Renal pelvis (tissue), 4 donors: ENCODE data around the gene BNIP3. TPM values are rescaled to one million over a fixed set of nuclear protein-coding genes. Genes with fewer than 3 reads are reported as not detected.
"Not testable (repeated sequence)": the region's sequence is repeated elsewhere in the genome, so short reads cannot be mapped to it uniquely, and the experiment has no call there.

Source experiments
- DNase-seq: peaks from one replicate; pipeline ENCODE4 v3.0.0-alpha.2; 2013
- polyA plus RNA-seq, 3 donors: library from polyadenylated mRNA; unstranded; fragments of 120-200 nt; gene quantifications; one replicate each; pipeline ENCODE4 v1.2.1, GENCODE V29; 2013; ENCODE audit not compliant: insufficient read length in 3 of 3

BNIP3 gene
- polyA plus RNA-seq, 3 donors, result 81.7 to 92.5 (median 87.9) TPM

- DNase-seq, result no peak
Measured at GRCh38 chr10:131933016-131933695, 48.6 kb downstream of the BNIP3 start.

DNA sequence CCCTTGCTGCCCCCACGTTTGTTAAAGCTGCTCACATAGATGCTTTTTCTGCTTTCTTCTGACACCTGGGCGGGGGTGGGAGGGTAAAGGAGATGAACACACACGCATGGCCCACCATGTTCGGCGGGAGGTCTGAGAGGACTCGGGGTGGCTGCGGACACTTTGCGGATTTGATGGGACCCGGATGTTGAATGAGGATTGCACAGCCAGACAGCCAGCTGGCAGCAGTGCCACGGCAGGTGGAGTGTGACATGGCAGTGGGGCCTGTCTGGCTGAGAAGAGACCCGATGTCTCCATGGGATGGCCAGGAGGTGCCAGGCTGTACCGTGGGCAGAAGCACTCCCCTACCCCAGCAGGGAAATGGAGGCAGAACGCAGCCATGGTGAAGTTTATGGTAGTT, 49.7 kb downstream of the BNIP3 start:
- DNase-seq, result no peak

DNA sequence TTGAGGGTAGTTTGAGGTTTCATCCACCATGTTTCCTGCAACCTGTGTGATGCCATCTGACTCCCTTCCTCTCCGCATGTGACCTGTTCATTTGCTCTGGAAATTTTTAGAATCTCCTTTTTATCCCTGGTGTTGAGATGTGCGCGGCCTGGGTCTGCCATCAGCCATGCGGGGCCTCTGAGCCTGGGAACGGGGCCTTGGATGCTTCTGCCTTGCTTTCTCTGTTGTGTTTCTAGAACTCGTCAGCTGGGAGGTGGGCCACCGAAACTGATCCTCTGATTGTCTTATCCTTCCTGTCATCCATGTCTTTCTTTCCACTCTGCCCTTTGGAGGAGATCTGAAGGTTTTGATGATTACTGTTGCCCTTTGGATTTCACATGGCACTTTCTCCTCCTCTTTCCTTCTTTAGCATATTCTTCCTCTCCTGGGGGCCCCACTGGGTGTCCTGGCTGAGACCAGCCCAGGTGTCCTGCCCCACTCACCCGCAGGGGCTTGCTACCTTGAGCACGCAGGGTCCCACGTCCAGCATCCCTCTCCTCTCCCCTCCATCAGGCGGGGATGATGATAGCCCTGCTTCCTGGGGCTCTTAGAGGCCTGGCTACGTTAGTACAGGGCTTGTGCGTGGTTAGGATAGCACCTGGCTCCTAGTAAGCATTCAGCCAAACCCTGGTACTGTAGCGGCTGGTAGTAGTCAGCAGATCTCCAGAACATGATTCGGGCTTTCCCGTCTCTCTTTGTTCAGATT, 51.0 kb downstream of the BNIP3 start:
- DNase-seq, result no peak

- DNase-seq, result no peak
Measured at GRCh38 chr10:131930150-131930549, 51.6 kb downstream of the BNIP3 start.

DNA sequence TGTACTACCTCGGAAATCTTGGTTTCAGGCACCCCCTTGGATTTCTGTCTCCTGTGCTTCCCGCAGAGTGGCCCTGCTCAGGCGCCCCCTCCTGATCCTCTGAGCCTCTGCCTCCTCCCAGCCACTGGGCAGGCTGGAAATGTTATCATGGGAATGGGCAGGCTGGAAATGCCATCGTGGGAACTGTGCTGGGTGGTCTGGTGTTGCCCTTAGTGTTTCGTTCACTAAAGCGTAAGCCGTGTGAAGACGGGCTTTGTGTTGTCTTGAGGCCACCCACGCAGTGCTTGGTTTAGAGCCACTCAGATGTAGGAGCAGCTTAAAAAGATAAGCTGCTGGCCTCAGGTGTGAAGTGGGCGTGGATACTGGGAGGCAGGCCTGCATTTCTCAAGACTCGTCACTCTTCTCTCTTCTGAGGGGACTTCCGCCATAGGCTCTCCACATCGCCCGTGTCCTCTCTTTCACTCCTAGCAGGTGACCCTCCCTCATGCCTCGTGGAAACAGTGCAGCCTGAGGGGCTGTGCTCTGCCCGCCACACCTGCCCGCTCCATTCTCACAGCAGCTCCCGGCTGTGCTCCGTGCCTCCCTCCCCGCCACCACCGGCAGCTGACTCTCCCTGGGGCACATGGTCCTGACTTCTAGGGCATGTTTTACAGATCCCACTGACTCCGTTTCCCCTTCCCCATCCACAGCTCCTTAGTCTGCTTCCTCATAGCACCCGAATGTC, 52.4 kb downstream of the BNIP3 start:
- no peak for DNase-seq

GRCh38 chr10:131928248-131929095, 53.3 kb downstream of the BNIP3 start:
- DNase-seq, result no peak

DNA sequence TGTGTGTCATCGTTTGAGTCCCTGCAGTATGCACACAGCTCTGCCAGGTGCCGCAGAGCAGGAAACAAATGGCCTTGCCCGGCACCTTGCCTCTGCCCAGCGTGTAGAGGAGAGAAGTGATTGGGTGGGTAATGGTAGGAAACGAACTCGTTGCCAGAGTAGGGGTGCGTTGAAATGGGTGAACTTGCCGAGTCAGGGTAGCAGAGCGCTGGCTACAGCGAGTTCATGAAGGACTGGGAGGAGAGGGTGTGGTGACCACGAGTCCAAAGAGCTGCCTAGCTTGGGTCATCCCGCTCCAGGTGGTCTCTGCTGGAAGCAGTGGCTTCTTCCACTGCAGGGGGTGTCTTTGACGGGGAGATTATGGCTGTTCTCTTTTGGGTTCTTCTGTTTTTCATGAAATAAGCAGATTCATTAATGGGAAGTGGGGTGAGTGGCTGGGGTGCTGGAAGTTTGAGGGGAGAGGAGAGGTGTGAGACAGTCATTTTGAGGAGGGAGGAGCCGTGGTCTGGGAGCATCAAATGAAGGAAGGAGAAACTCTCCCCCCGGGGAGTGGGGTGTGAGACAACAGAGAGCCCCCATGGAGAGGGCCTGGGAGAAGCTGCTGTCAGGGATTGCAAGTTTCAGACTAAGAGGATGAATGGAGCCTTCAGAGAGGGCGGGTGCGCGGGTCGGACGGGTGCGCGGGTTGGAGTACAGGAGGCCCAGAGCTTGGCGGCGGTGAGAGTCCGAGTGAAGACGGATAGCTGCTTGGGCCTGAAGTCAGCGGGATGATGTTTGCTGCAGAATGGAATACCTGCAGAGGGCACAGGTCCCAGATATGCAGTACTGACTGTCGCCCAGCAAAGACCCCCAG, 54.8 kb downstream of the BNIP3 start:
- DNase-seq, result no peak

DNA sequence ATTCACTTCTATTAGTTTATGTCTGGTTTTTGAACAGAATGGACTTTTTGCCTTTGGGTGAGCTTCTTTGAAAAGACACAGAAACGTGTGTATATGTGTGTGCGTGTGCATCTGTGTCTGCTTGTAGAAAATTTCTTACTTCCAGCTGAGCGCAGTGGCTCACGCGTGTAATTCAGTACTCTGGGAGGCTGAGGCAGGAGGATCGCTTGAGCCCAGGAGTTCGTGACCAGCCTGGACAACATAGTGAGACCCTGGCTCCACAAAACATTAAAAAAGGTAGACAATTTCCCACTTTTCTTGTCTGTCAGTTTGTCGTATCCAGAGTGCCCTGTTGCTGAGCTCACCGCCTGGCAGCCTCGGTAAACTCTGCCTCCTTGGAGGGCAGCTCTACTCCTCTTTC, 55.5 kb downstream of the BNIP3 start:
- no peak for DNase-seq

DNA sequence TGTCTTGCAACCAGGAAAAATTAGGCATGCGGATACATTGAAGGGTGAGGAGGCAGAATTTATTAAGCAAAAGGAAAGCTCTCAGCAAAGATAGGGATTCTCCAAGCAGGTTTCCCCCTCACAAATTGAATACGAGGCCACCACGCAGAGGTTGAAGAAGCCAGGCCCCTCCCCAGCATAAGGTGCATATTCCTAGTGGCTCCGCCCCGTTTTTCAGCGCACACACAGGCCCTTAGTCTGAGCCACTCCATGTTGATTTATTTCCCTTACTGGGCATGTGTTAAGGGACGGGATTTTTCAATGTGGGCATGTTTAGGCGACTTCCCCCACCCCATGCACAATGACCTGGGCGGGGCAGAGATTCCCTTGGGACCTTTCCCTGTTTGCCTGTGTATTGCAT, 56.0 kb downstream of the BNIP3 start:
- DNase-seq, result no peak

GRCh38 chr10:131925011-131925649, 56.6 kb downstream of the BNIP3 start:
- no peak for DNase-seq

DNA sequence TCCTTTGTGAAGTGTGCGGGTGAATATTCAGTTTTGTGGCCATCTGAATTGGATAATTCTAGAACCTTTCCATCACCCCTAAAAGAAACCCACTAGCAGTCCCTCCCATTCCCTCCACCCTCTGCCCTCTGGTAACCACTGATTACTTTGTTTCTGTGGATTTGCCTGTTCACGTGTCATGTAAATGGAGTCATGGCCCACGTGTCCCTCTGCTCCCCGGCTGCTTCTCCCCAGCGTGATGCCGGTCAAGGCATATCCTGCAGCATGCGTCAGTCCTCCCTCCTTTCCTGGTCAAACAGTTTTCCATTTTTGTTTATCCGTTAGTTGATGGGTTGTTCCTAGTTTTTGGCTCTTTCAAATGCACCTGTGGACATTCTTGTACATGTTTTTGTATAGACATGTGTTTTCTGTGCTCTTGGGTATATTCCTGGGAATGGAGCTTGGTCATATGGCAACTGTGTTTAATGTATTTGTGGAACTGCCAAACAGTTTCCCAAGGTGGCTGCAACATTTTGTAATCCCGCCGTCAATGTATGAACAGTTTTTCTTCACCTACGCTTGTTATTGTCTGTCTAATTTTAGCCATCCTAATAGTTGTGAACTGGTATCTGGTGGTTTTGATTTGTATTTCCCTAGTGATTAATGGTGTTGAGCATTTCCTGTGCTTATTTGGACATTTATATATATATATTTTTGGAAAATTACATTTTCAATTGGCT, 58.5 kb downstream of the BNIP3 start:
- no peak for DNase-seq

DNA sequence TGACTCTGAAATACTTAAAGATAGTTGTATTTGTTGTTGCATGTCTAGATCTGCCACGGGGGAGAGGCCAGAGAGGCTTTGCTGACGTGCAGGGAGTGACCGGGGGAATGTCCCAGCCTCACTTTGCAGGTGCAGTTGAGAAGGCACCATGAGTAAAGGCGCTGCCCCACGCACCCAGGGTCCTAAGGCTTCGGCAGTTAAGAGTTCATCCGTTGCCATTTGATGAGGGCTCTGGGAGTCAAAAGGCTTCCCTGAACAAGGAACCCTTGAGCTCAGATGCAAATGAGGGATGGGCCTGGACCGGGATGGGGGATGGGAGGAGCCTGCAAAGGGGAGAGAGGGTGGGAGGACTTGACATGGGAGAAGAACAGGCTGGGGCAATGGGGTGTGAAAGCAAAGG, 60.5 kb downstream of the BNIP3 start:
- no peak for DNase-seq

- DNase-seq, result no peak
Measured at GRCh38 chr10:131920693-131921092, 61.0 kb downstream of the BNIP3 start.

DNA sequence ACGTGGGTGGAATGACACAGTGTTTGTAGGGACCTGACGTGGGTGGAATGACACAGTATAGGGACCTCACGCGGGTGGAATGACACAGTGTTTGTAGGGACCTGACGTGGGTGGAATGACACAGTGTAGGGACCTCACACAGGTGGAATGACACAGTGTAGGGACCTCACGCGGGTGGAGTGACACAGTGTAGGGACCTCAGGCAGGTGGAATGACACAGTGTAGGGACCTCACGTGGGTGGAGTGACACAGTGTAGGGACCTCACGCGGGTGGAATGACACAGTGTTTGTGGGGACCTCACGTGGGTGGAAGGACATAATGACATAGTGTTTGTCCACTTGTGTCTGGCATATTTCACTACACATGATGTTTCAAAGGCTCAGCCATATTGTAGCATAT, 61.6 kb downstream of the BNIP3 start:
- DNase-seq, result no peak

GRCh38 chr10:131919461-131919860, 62.3 kb downstream of the BNIP3 start:
- not testable (repeated sequence) for DNase-seq
